ENCODE results near the gene KLHL35.
A peak's percentile ranks its signal among the peaks of the same experiment; 100 is the strongest.

KLHL35 gene

GRCh38 chr11:75449776-75450175 is 16.8 kb upstream of the KLHL35 start:
- TF ChIP-seq CTCF (conservative IDR thresholded peaks at IDR 0.05; ENCODE audit: control insufficient read depth, insufficient read depth, low read depth, low read length) = no peak
- DNase-seq (ENCODE audit: low read depth) = no peak
- H3K4me3 ChIP-seq (ENCODE audit: control insufficient read depth, low read depth, low read length) = no peak overlapping the region

- DNase-seq (ENCODE audit: low read depth) = no peak
- no peak for TF ChIP-seq CTCF (conservative IDR thresholded peaks at IDR 0.05; ENCODE audit: control insufficient read depth, insufficient read depth, low read depth, low read length)
- no peak overlapping the region for H3K4me3 ChIP-seq (ENCODE audit: control insufficient read depth, low read depth, low read length)
These were observed 16.3 kb upstream of the KLHL35 start for GRCh38 chr11:75449271-75449670.

GRCh38 chr11:75447415-75447814 is 14.4 kb upstream of the KLHL35 start:
- no peak for TF ChIP-seq CTCF (conservative IDR thresholded peaks at IDR 0.05; ENCODE audit: control insufficient read depth, insufficient read depth, low read depth, low read length)
- no peak overlapping the region for H3K4me3 ChIP-seq (ENCODE audit: control insufficient read depth, low read depth, low read length)
- no peak for DNase-seq (ENCODE audit: low read depth)

GRCh38 chr11:75445315-75445953 is 12.4 kb upstream of the KLHL35 start:
- DNase-seq (ENCODE audit: low read depth) = peak; percentile 43
- H3K4me3 ChIP-seq (ENCODE audit: control insufficient read depth, low read depth, low read length) = no peak overlapping the region
- TF ChIP-seq CTCF (conservative IDR thresholded peaks at IDR 0.05; ENCODE audit: control insufficient read depth, insufficient read depth, low read depth, low read length) = peak; percentile 95

GRCh38 chr11:75443043-75443442 is 10.0 kb upstream of the KLHL35 start:
- DNase-seq (ENCODE audit: low read depth) = no peak
- no peak for TF ChIP-seq CTCF (conservative IDR thresholded peaks at IDR 0.05; ENCODE audit: control insufficient read depth, insufficient read depth, low read depth, low read length)
- no peak overlapping the region for H3K4me3 ChIP-seq (ENCODE audit: control insufficient read depth, low read depth, low read length)

GRCh38 chr11:75442161-75442885 is 9.3 kb upstream of the KLHL35 start:
- no peak for TF ChIP-seq CTCF (conservative IDR thresholded peaks at IDR 0.05; ENCODE audit: control insufficient read depth, insufficient read depth, low read depth, low read length)
- H3K4me3 ChIP-seq (ENCODE audit: control insufficient read depth, low read depth, low read length) = no peak overlapping the region
- DNase-seq (ENCODE audit: low read depth) = no peak

Data from fibroblast of mammary gland (primary cell).